Gastroesophageal sphincter (tissue), 4 donors: ENCODE measurements around the gene PAFAH1B1. TPM values are rescaled to one million over a fixed set of nuclear protein-coding genes. Genes with fewer than 3 reads are reported as not detected.
"Not testable (repeated sequence)": the region's sequence is repeated elsewhere in the genome, so short reads cannot be mapped to it uniquely, and the experiment has no call there.

Experiments
- ATAC-seq: fragments of 150-250 bp; one replicate; pipeline ENCODE4 v1.9.1; 2016; ENCODE audit warnings: mild to moderate bottlenecking, moderate library complexity
- H3K27ac ChIP-seq, 4 donors: fragments of 200-600 bp; sonication (generic) in 3 of 4; 1 replicate in 3 of 4; 2 replicates in 1 of 4; pipeline ENCODE4 v1.5.1; 2016 to 2019
- H3K27me3 ChIP-seq: fragments of 200-600 bp; sonication (generic); one replicate; pipeline ENCODE4 v1.5.1; 2019
- H3K36me3 ChIP-seq, 2 donors: fragments of 200-600 bp; sonication (generic); one replicate each; pipeline ENCODE4 v1.5.1; 2019; ENCODE audit warnings: control low read depth in 1 of 2
- H3K4me1 ChIP-seq, 3 donors: fragments of 200-600 bp; sonication (generic); 1 replicate in 2 of 3; 2 replicates in 1 of 3; pipeline ENCODE4 v1.5.1; 2016 to 2019; ENCODE audit warnings: control low read depth in 2 of 3
- H3K4me3 ChIP-seq, 2 donors: fragments of 200-600 bp; sonication (generic); one replicate each; pipeline ENCODE4 v1.5.1; 2019; ENCODE audit warnings: mild to moderate bottlenecking in 1 of 2, moderate library complexity in 1 of 2
- H3K9me3 ChIP-seq, 3 donors: fragments of 200-600 bp; sonication (generic); one replicate each; pipeline ENCODE4 v1.5.1; 2017 to 2019; ENCODE audit warnings: control low read depth in 2 of 3
- EP300 ChIP-seq: sonication (generic); formaldehyde crosslinking; IDR thresholded peaks from one replicate; pipeline ENCODE4 v1.6.1; 2017; ENCODE audit warnings: antibody characterized with exemption, mild to moderate bottlenecking
- POLR2A ChIP-seq, 2 donors: fragments of 450-650 bp; IDR thresholded peaks; one replicate each; pipeline ENCODE4 v1.6.1; 2017; ENCODE audit warnings: antibody characterized with exemption in 2 of 2, mild to moderate bottlenecking in 2 of 2, moderate library complexity in 1 of 2
- POLR2AphosphoS5 ChIP-seq: sonication (generic); formaldehyde crosslinking; IDR thresholded peaks from one replicate; pipeline ENCODE4 v1.6.1; 2017; ENCODE audit warnings: antibody characterized with exemption
- WGBS, 2 donors: methylation state at CpG; one replicate each; pipeline ENCODE4 v1.1.5; 2018; ENCODE audit warnings: low coverage in 1 of 2; 5-methylcytosine and 5-hydroxymethylcytosine counted together
- total RNA-seq, 4 donors: library from RNA; depleted of rRNA; stranded (reverse); fragments of >200 nt; gene quantifications; one replicate each; pipeline ENCODE4 v1.1.0, GENCODE V29; 2016
- TF ChIP-seq, protein P1 (sequence below), 4 experiments: fragments of 200-600 bp in 2 of 4; fragments of 450-650 bp in 2 of 4; sonication (generic) in 1 of 4; IDR thresholded peaks; one replicate each; pipeline ENCODE4 v1.5.1; 2017 to 2019; ENCODE audit warnings: antibody characterized with exemption in 4 of 4, mild to moderate bottlenecking in 2 of 4, moderate library complexity in 2 of 4

The PAFAH1B1 gene
- 100 to 1,000 TPM in 3 of 4 donors, 10 to 100 TPM in 1; 91.4 to 135 (median 115) TPM for total RNA-seq

- TF ChIP-seq POLR2A (IDR thresholded peaks at IDR 0.05) (peak; percentile 80 to 84), POLR2AphosphoS5 (peak; percentile 60), EP300 (no peak)
- TF ChIP-seq, protein P1, sequence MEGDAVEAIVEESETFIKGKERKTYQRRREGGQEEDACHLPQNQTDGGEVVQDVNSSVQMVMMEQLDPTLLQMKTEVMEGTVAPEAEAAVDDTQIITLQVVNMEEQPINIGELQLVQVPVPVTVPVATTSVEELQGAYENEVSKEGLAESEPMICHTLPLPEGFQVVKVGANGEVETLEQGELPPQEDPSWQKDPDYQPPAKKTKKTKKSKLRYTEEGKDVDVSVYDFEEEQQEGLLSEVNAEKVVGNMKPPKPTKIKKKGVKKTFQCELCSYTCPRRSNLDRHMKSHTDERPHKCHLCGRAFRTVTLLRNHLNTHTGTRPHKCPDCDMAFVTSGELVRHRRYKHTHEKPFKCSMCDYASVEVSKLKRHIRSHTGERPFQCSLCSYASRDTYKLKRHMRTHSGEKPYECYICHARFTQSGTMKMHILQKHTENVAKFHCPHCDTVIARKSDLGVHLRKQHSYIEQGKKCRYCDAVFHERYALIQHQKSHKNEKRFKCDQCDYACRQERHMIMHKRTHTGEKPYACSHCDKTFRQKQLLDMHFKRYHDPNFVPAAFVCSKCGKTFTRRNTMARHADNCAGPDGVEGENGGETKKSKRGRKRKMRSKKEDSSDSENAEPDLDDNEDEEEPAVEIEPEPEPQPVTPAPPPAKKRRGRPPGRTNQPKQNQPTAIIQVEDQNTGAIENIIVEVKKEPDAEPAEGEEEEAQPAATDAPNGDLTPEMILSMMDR (IDR thresholded peaks at IDR 0.05), result peak in 2 of 4 experiments; percentile 19 to 52
- H3K4me3 ChIP-seq, result peak within 1 kb of the TSS; percentile 84 to 97
- peak; percentile 97 for ATAC-seq
- H3K4me1 ChIP-seq, result peaks cover 0 to 43% (median 14%) of the 10 kb centered on the region in 3 donors
- H3K36me3 ChIP-seq, result no peaks in the 10 kb centered on the region
- H3K27me3 ChIP-seq, result no peaks in the 10 kb centered on the region
- WGBS, 2 donors, result 0% methylated on average over 3 to 4 of the region's 86 CpGs
- no peaks in the 10 kb centered on the region for H3K9me3 ChIP-seq
- H3K27ac ChIP-seq, result peak within 1 kb of the TSS; percentile 95 to 100 (median 98)
Observed at GRCh38 chr17:2592971-2593820, at the start of gene PAFAH1B1. TSS of gene PAFAH1B1 (plus strand) at chr17:2593654. CDS start at chr17:2638289, 44,635 bp downstream.

GRCh38 chr17:2545393-2545792 lies 48.1 kb upstream of the PAFAH1B1 start:
- 50 to 100% methylated on average over 1 of the region's 7 CpGs for WGBS, 2 donors
- no peak for ATAC-seq
- no peak overlapping the region for H3K4me3 ChIP-seq
- H3K27ac ChIP-seq, result no peak overlapping the region
- H3K36me3 ChIP-seq, result no peaks in the 10 kb centered on the region
- H3K27me3 ChIP-seq, result peaks cover 4% of the 10 kb centered on the region
- H3K9me3 ChIP-seq, result no peaks in the 10 kb centered on the region
- no peaks in the 10 kb centered on the region for H3K4me1 ChIP-seq
- TF ChIP-seq EP300, result no peak
- no peak for TF ChIP-seq POLR2A (IDR thresholded peaks at IDR 0.05)
- TF ChIP-seq, protein P1 (IDR thresholded peaks at IDR 0.05), result no peak
- TF ChIP-seq POLR2AphosphoS5, result no peak

- TF ChIP-seq EP300 (no peak), POLR2A (IDR thresholded peaks at IDR 0.05) (no peak), POLR2AphosphoS5 (no peak)
- TF ChIP-seq, protein P1 (IDR thresholded peaks at IDR 0.05), result no peak
- Histone ChIP-seq H3K27me3 (peaks cover 22% of the 10 kb centered on the region), H3K36me3 (no peaks in the 10 kb centered on the region), H3K27ac (no peak overlapping the region), H3K9me3 (no peaks in the 10 kb centered on the region), H3K4me3 (no peak overlapping the region), H3K4me1 (no peaks in the 10 kb centered on the region)
- ATAC-seq, result no peak
- 65 to 75% methylated on average over 5 to 8 of the region's 9 CpGs for WGBS, 2 donors
Observed at GRCh38 chr17:2547176-2547575, 46.3 kb upstream of the PAFAH1B1 start.

DNA sequence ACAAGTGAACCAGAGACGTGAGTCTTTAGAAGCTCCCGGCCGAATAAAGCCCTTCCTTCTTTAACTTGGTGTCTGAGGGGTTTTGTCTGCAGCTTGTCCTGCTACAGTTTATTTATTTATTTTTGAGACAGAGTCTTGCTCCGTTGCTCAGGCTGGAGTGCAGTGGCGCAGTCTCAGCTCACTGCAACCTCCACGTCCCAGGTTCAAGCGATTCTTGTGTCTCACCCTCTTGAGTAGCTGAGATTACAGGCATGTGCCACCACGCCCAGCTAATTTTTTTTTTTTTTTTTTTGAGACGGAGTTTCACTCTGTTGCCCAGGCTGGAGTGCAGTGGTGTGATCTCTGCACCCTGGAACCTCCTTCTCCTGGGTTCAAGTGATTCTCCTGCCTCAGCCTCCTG lies 45.4 kb upstream of the PAFAH1B1 start:
- WGBS, 2 donors, result 68 to 76% methylated on average over 4 to 9 of the region's 9 CpGs
- H3K27ac ChIP-seq, ATAC-seq, H3K4me3 ChIP-seq, H3K36me3 ChIP-seq, H3K4me1 ChIP-seq, H3K9me3 ChIP-seq: not testable (repeated sequence)
- H3K27me3 ChIP-seq, result peaks cover 24% of the 10 kb centered on the region

GRCh38 chr17:2549392-2550211 lies 43.9 kb upstream of the PAFAH1B1 start:
- H3K36me3 ChIP-seq, result no peaks in the 10 kb centered on the region
- no peak overlapping the region for H3K27ac ChIP-seq
- TF ChIP-seq EP300 (no peak), POLR2A (IDR thresholded peaks at IDR 0.05) (no peak), POLR2AphosphoS5 (no peak)
- TF ChIP-seq, protein P1 (IDR thresholded peaks at IDR 0.05), result no peak
- ATAC-seq, result no peak
- peaks cover 32% of the 10 kb centered on the region for H3K27me3 ChIP-seq
- 63 to 88% methylated on average over 1 to 5 of the region's 8 CpGs for WGBS, 2 donors
- no peaks in the 10 kb centered on the region for H3K9me3 ChIP-seq
- H3K4me3 ChIP-seq, result no peak overlapping the region
- H3K4me1 ChIP-seq, result no peaks in the 10 kb centered on the region
